HG03175 (cell line): ENCODE results near the gene DISC1.

Source experiments
- ATAC-seq: cut with Tn5 transposase; IDR thresholded peaks from one replicate; pipeline ENCODE4 v1.9.1; 2021; ENCODE audit warnings: mild to moderate bottlenecking, moderate library complexity; ENCODE audit not compliant: unreplicated experiment

Gene DISC1

GRCh38 chr1:231919886-231920285 lies 293.3 kb downstream of the DISC1 start:
- ATAC-seq = no peak

- ATAC-seq = no peak
These were observed 295.2 kb downstream of the DISC1 start for GRCh38 chr1:231921646-231922345.

- ATAC-seq = no peak
These were observed 297.0 kb downstream of the DISC1 start for GRCh38 chr1:231923491-231924041.

- ATAC-seq = no peak
These were observed 297.6 kb downstream of the DISC1 start for GRCh38 chr1:231924180-231924579.

- ATAC-seq = no peak
These were observed 299.3 kb downstream of the DISC1 start for GRCh38 chr1:231925864-231926263.

- ATAC-seq = no peak
These were observed 299.8 kb downstream of the DISC1 start for GRCh38 chr1:231926340-231926739.

- no peak for ATAC-seq
These were observed 300.3 kb downstream of the DISC1 start for GRCh38 chr1:231926933-231927332.

- ATAC-seq = no peak
These were observed 300.8 kb downstream of the DISC1 start for GRCh38 chr1:231927431-231927830.

GRCh38 chr1:231929311-231929710 lies 302.7 kb downstream of the DISC1 start:
- ATAC-seq = no peak

- no peak for ATAC-seq
These were observed 303.8 kb downstream of the DISC1 start for GRCh38 chr1:231930257-231930947.

GRCh38 chr1:231931146-231931545 lies 304.6 kb downstream of the DISC1 start:
- no peak for ATAC-seq

- no peak for ATAC-seq
These were observed 305.4 kb downstream of the DISC1 start for GRCh38 chr1:231931846-231932454.

- ATAC-seq = no peak
These were observed 307.4 kb downstream of the DISC1 start for GRCh38 chr1:231933711-231934626.

GRCh38 chr1:231934797-231935196 lies 308.2 kb downstream of the DISC1 start:
- ATAC-seq = no peak

GRCh38 chr1:231935856-231936255 lies 309.3 kb downstream of the DISC1 start:
- no peak for ATAC-seq

- ATAC-seq = no peak
These were observed 310.6 kb downstream of the DISC1 start for GRCh38 chr1:231936983-231937775.

GRCh38 chr1:231938211-231938610 lies 311.6 kb downstream of the DISC1 start:
- no peak for ATAC-seq

- no peak for ATAC-seq
These were observed 312.1 kb downstream of the DISC1 start for GRCh38 chr1:231938711-231939110.

GRCh38 chr1:231939118-231939517 lies 312.5 kb downstream of the DISC1 start:
- ATAC-seq = no peak

GRCh38 chr1:231940116-231940515 lies 313.5 kb downstream of the DISC1 start:
- ATAC-seq = no peak
